ENCODE measurements around the gene TMEM87B. TPM values are rescaled to one million over a fixed set of nuclear protein-coding genes. Genes with fewer than 3 reads are reported as not detected.
A peak's percentile ranks its signal among the peaks of the same experiment; 100 is the strongest.

Gene TMEM87B
- total RNA-seq, 1 experiment from 2014 or later, result 10.5 TPM

- no peaks in the 10 kb centered on the region for H3K36me3 Mint-ChIP-seq (ENCODE audit: insufficient read depth in 1 of 3, low read depth in 3 of 3)
- H4K8ac ChIP-seq (replicated peaks; ENCODE audit: insufficient read length, low read depth, low read length), result no peak overlapping the region
- H4K20me1 ChIP-seq (ENCODE audit: control insufficient read depth, insufficient read depth, insufficient read length), result peaks cover 6% of the 10 kb centered on the region
- H2AK5ac ChIP-seq (ENCODE audit: insufficient read length, low read length), result no peak overlapping the region
- no peak overlapping the region for H4K91ac ChIP-seq (ENCODE audit: insufficient read length, low read depth, low read length)
- H3K79me2 ChIP-seq (ENCODE audit: insufficient read depth, low read length), result no peaks in the 10 kb centered on the region
- no peak overlapping the region for H3K56ac ChIP-seq (ENCODE audit: insufficient read length, low read depth, low read length)
- no peaks in the 10 kb centered on the region for H3K79me1 ChIP-seq (ENCODE audit: insufficient read depth, low read depth, low read length, poor library complexity, severe bottlenecking)
- no peaks in the 10 kb centered on the region for H3K9me3 ChIP-seq (ENCODE audit: control insufficient read depth, low read depth, low read length)
- TF ChIP-seq CTCF (conservative IDR thresholded peaks at IDR 0.05), result no peak
- H3K4ac ChIP-seq (ENCODE audit: low read depth, low read length), result no peak overlapping the region
- no peak overlapping the region for H2BK120ac ChIP-seq (ENCODE audit: low read depth, low read length, poor library complexity, severe bottlenecking)
- no peak overlapping the region for H3K27ac ChIP-seq (ENCODE audit: insufficient read length, low read depth, low read length)
- no peak overlapping the region for H3K23ac ChIP-seq (ENCODE audit: insufficient read length, low read depth, low read length)
- H2BK5ac ChIP-seq (ENCODE audit: insufficient read length, low read length), result no peak overlapping the region
- no peaks in the 10 kb centered on the region for H3K4me1 ChIP-seq (ENCODE audit: insufficient read depth, low read length)
- no peak overlapping the region for H3K14ac ChIP-seq (ENCODE audit: insufficient read depth, low read length)
- no peak overlapping the region for H3K4me2 ChIP-seq (ENCODE audit: insufficient read depth, insufficient read length, low read length)
- no CpG with 5 or more reads among the region's 21 CpGs for WGBS (ENCODE audit: extremely low coverage, insufficient read length, low lambda C conversion rate)
- no peaks in the 10 kb centered on the region; the same call in 1 of the 2 replicates for H3K27me3 Mint-ChIP-seq (ENCODE audit: low read depth)
- no peak overlapping the region for H2AFZ ChIP-seq (ENCODE audit: low read length)
- H3T11ph ChIP-seq (ENCODE audit: low read length), result no peak overlapping the region
- no peaks in the 10 kb centered on the region for H3K23me2 ChIP-seq (ENCODE audit: insufficient read length, low read depth, low read length, poor library complexity, severe bottlenecking)
- no peak overlapping the region for H2BK15ac ChIP-seq (ENCODE audit: low read depth, low read length)
- H4K5ac ChIP-seq (ENCODE audit: insufficient read length, low read depth, low read length), result no peak overlapping the region
- no peak overlapping the region for H3K18ac ChIP-seq (ENCODE audit: insufficient read length, low read depth, low read length)
- no peak overlapping the region for H3K9ac ChIP-seq (ENCODE audit: extremely low read depth, insufficient read length, low read length)
- peak overlapping the region in 1 of 3 experiments; percentile 73; a peak in 1 of 7 replicates for H3K27ac Mint-ChIP-seq
- H3K9me3 Mint-ChIP-seq, result no peaks in the 10 kb centered on the region
- H2BK12ac ChIP-seq (ENCODE audit: insufficient read length, low read depth, low read length), result no peak overlapping the region
- no peaks in the 10 kb centered on the region for H3K27me3 ChIP-seq (ENCODE audit: insufficient read depth, low read length)
- no peak overlapping the region for H2BK20ac ChIP-seq (ENCODE audit: low read depth, low read length, poor library complexity, severe bottlenecking)
- DNase-seq, result no peak
- no peak overlapping the region; a peak in 1 of 5 replicates for H3K4me3 Mint-ChIP-seq
- peaks cover 17 to 19% of the 10 kb centered on the region in 2 experiments for H3K4me1 Mint-ChIP-seq
These were observed 101.3 kb downstream of the TMEM87B start for GRCh38 chr2:112156152-112156986.
